ENCODE measurements around the gene LY6G5C.
A peak's percentile ranks its signal among the peaks of the same experiment; 100 is the strongest.

Gene LY6G5C

DNA sequence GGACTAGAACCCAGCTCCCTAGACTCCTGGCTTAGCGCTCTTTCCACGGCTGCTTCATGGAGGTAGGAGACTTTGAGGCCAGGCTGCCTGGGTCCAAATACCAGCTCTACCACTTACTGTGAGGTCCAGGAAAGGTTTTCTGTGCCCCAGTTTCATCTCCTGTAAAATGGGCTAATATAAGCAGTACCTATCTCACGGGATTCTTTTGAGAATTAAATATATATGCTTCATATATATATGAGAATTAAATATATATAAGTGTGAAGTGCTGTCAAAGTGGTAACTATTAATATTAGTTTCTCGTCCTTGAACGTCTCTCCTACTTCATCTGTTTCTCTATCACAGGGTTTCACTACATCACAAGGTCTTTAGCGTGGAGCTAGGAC, 10.2 kb upstream of the LY6G5C start:
- no peak for DNase-seq (ENCODE audit: low read depth)

DNA sequence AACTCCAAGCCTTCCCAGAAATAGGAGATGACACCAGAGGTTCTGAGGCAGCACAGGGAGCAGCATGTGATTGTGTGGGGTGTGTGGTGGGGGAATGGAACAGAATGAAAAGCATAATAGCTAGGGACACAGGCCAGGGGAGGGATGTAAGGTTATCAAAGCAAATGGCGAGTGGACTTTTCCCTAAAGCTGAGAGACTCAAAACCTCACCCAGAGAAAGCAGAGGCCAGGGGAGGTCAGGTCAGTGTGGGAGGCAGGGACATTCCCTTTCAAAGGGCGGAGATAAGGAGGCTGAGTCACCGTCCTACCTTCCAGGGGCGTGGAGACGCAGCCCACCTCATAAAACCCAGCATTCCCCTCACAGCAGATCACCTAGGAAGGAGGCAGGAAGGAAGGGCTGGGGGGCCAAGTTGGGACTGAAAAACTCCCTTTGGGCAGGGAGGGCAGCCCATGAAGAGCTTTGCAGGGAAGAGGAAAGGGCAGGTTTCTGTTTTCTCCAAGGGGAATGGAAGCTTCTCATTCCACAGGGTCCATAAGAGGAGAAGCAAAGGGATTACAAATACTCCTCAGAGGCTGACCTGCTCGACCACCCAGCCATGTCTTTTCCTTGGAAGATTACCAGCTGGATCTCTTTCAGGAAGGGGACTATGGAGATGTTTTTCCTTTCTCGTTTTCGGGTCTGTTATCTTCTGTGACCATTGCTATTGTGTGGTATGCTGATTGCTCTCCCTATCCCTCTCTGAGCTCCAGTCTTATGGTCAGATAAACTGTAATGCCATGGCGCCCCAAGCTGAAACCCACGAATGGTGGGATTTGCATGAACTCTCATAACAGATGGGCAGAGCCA, 9.6 kb upstream of the LY6G5C start:
- DNase-seq (ENCODE audit: low read depth), result no peak

DNA sequence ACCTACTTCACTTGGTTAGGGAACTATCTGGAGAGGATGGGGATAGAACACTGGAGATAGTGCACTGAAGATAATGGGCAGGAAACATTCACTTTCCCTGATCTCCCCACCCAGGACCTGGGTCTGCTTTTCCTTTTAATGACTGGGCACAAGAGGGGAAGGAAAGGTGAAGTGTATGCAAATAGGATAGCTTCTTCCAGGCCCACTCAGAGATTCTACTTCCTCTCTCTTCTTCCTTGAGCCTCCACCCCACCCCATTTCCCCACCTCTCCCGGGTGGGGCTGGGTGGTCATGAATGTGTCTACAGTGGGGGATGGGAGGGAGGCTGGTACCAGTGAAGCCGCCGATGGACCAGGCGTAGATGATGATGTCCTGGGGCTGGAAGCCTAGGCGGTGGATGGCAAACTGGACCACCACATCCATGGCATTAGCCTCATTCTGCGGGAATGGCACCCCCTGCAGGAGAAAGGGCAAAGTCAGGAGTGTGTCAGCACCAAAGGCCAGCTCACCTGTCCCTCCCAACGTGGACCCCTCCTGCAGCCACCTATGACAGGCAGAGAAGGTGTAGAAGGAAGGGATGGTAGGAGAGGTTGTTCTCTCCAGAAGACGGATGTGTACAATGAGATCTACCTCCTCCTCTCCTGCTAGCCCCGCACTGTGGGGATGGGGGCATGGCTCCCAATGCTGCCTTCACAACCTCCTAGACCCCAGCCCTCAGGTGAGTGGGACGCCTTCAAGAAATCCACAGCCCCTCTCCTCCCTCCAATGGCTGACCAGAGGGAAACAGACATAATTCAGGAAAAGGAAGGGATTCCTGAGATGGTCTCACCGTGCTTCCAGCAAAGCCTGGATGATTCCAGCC, 8.6 kb upstream of the LY6G5C start:
- no peak for DNase-seq (ENCODE audit: low read depth)

DNA sequence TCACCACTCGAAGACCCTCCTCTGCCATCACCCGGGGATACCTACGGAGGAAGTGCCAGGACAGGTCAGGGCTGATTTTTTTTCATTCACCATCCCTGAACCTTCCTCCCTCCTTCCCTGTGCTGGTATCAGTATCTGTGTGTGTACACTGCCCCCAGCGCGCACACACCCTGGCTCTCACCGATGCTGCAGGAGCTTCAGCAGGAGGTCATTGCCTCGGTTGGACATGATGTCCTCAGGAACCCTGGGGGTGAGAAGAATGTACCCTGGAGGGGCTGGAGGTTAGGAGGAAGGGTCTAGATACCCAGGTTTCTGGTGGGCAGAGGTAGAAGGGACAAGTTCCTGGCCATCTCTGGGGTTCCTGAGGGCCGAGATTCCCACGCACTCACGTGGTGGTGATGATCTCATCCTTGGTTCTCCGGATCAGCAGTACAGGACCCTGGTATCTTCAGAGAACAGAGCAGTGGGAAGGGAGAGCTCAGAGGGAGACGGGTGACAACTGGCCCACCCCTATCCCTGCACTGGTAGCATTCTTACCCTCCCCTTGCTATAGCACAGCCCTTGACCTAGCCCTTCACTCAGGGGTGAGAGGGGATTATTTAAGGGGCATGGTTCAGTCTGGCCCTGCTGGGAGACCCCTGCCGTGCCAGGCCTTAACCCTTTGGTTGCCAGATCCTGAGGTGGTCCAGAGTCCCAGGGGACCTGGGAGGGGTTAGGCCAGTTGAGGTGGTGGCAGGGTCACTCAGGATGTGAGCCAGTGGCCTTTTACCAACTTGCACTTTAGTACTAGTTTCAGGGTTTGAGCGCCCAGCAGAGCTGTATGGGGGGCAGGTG, 7.2 kb upstream of the LY6G5C start:
- DNase-seq (ENCODE audit: low read depth), result no peak

DNA sequence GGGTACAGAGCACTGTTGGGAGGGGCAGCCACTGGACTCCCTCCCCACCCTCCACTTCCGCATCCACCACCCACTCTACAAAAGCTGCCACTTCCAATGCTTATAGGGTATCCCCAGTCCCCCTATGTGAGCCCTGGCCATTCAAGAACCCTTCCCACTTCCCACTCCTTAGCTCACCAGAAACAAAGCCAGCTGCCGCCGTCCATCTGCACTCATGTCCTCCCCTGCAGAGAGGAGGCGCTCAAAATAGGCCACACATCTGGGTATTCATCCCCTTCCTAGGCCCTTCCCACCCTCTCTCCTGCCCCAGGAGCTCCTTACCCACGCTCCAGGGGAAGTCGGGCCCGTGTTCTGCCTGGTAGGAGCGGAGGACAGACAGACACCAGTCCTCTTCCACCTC, 6.5 kb upstream of the LY6G5C start:
- no peak for DNase-seq (ENCODE audit: low read depth)

DNA sequence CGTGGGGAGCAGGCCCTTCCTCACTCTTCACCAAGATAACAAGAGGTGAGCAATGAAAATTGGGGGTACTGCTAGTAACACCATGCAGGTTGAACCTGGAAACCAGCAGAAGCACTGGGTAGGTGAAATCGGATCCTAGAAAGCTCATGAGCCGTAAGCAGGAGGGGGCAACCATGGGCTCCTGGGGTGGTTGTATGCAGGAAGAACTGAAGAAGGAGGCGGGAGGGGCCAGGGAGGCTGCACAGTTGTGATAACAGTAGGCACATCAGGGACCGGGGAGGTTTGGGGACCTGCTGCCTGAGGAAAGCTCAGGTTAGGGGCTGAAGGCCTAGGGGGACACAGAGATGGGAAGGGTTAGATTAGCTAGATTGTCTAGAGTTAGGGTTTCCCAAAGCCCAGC, 5.6 kb upstream of the LY6G5C start:
- DNase-seq (ENCODE audit: low read depth), result no peak

DNA sequence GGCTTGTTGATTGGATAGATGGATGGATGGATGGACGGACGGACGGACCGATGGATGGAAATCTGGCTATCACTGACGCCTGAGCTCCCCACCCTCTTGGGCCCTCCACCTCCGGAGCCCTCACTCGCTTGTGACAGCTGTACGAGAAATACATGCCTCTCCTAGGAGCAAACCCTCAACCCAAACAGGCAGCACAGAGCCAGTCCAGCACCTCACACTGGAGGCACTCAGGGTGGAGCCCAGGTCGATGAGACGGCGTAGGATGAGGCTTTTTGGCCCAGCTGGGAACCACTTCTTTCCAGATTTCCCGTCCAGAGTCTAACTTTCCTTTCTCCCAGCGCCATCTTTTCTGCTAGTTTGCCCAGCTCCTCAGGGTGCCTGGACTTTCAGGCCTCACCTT, 2.7 kb upstream of the LY6G5C start:
- DNase-seq (ENCODE audit: low read depth), result no peak

DNA sequence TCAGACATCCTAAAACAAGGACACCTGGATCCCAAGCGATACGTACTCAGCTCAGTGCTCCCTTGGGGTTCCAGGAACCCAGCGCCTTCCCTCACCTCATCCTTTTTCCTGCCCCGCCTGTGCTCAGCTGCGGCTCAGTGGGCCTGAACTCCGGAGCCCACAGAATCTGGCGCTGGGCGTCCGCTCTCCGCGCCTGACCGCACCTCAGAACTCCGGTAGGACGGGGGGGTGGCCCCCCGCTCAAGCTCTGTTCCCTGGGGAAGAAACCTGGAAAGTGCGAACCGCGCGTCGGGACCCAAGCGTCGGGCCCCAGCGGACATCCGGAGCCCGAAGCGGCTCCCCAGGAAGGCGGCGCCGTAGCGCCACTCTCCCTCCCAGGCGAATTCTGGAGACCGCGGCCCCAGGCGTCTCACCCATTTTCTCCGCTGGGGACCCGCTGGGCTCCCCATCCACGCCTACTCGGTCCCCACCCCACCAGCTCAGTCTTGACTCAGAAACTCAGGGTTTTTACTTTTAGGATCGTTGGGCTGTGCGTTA, 336 bp upstream of the LY6G5C start:
- DNase-seq (ENCODE audit: low read depth), result no peak

DNA sequence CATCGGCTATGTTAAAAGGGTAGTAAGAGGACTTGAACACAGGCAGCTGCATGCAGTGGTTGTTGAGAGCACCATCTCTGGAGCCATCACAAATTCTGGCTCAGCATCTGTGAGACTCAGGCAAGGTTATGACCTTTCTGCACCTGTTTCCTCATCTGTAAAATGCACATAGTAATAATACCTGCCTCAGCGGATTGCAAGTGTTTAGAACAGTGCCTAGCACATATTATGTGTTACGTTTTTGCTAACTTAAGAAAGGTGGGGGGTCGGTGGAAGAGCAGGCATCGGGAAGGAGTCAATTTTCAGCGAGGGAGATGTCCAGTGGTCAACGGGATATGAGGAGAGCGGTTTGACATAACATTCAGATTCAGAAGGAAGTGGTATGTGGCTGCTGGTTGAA, 2.9 kb downstream of the LY6G5C start:
- no peak for DNase-seq (ENCODE audit: low read depth)

DNA sequence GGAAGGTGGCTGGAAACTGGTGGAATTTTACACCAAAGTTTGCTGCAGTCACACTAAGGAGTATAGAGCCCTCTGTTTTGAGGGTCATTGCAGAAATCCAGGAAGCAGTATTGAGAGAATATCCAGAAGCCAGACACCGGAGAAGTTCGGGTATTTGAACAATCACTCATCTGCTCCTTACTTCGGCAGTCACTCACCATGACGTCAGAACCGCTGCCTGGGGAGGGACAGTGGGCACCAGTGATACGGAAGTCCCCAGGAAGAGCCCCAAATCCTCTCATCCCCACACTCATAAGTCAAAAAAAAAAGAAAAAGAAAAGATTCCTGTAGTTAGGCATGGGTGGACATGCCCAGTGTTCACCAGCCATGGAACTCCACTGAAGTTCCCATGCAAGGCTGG, 4.0 kb downstream of the LY6G5C start:
- DNase-seq (ENCODE audit: low read depth), result no peak

DNA sequence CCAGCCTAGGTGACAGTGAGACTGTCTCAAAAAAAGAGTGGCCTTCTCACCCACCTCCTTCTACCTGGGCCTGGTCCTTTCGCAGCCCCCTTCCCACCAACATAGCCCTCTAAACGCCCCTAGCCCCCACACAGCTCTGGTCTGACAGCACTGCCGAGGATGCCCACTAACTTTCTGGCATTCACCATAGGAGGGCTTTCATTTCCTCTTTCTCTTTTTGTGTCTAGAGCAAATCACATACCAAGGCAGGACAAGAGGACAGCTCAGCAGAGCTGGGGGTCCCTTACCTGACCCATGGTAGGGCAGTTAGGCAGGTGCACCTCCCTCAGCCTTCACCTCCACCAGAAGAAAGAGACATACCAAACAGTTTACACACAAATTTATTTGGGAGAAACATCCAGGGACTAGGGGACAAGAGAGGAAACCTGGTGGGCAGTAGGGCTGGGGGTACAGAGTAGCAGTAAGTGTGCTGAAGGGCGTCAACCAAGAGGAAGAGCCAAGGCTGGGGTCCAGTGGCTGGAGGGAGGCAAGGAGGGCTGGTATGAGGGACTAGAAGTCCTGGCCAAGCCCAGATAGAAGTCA, 4.5 kb downstream of the LY6G5C start:
- no peak for DNase-seq (ENCODE audit: low read depth)

DNA sequence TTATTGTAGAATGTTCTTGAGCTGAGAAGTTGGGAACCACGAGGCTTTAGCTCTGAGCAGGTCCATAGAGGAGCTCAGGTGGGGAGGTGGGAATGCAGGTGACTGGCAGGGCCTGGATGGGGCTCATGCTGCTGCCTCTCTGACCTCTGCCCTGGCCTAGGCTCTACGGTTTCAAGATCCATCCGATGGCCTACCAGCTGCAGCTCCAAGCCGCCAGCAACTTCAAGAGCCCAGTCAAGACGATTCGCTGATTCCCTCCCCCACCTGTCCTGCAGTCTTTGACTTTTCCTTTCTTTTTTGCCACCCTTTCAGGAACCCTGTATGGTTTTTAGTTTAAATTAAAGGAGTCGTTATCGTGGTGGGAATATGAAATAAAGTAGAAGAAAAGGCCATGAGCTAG, 11.2 kb downstream of the LY6G5C start, which contains the start of gene LY6G5B:
LY6G5B (plus strand) TSS at position 301 of the 400 bp plus-strand sequence. CDS start 975 bp downstream, outside the sequence.
- DNase-seq (ENCODE audit: low read depth), result no peak

DNA sequence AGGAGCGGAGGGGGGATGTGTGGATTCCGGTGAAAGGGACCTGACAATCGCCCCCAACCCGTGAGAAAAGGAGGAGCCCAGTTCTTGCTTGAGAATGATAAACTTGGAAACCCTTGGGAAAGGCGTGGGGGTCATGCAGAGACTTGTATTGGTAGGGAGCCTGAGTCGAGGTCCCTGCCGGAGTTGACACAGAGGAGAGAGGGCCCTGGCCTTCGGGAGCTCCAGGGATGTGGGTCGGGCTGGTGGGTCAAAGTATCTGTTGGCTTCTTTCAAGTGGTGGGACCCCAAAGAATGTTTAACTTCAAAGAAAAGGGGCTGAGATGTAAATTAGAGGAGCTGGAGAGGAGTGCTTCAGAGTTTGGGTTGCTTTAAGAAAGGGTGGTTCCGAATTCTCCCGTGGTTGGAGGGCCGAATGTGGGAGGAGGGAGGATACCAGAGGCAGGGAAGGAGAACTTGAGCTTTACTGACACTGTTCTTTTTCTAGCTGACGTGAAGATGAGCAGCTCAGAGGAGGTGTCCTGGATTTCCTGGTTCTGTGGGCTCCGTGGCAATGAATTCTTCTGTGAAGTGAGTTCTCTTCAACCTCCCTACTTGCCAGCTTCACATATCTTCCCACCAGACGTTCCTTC, 14.4 kb downstream of the LY6G5C start:
- no peak for DNase-seq (ENCODE audit: low read depth)

DNA sequence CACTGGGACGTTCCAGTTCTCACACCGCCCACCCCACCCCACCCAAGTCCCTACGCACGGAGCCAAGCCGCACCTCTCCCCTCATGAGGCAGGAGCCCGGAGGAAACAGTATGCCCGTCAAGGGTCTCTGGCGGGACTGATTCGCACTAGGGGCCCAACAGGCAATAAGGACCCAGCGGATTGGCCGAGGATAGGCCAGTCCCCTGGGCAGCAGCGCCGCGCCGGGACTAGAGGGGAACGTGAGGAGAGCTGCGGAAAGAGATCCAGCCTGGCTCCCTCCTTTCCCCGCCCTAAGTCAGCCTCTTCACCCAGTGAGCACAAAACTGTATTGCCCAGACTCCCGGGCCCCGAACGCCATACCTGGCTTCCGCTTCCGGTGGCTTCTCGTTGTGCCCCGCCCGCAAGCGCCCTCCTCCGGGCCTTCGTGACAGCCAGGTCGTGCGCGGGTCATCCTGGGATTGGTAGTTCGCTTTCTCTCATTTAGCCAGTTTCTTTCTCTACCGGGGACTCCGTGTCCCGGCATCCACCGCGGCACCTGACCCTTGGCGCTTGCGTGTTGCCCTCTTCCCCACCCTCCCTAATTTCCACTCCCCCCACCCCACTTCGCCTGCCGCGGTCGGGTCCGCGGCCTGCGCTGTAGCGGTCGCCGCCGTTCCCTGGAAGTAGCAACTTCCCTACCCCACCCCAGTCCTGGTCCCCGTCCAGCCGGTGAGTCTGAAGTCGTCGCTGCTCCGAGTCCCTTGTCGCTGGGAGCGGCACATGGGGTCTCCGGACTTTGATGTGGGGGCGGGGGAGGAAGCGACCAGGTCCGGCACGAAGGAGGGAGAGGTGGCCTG, 15.1 kb downstream of the LY6G5C start, which contains the start of gene CSNK2B:
CSNK2B (plus strand) TSS at position 580 of the 836 bp plus-strand sequence. CDS start 752 bp downstream, outside the sequence.
- DNase-seq (ENCODE audit: low read depth), result peak; percentile 98

DNA sequence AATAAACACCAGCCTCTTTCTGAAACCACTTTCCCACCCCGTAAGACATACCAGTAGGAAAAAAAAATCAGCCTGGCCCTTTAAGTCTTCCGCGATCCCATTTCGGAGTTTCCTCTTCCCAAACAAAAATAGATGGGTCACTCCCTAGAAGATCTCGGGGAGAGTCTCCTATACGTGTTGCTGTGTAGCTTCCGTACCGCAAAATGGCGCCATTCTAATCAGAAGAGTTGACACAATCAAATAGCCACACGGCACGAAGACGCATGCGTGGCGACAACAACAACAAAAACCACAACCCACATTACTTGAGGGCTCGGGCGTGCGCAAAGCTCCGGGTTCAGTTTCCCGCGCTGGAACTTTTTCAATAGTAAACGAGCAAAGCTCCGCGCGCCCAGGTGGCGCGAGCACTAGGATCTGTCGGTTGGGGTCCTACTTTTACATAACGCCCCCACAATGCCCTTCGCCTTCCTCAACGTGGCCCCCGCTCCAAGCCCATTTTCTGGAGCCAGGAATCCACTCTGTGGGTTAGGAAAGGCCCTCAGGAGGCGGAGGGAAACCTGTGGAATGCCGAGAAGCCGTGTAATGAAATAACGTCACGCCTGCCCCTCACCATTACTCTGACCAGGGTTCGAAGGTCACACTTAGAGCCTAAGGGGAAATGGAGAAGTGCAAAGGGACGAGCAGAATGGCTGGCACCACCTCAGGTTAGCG, 15.9 kb downstream of the LY6G5C start, which contains the start of gene GPANK1:
GPANK1 (minus strand) TSS at position 208 of the 711 bp plus-strand sequence. CDS start 519 bp downstream, outside the sequence.
- peak; percentile 85 for DNase-seq (ENCODE audit: low read depth)

DNA sequence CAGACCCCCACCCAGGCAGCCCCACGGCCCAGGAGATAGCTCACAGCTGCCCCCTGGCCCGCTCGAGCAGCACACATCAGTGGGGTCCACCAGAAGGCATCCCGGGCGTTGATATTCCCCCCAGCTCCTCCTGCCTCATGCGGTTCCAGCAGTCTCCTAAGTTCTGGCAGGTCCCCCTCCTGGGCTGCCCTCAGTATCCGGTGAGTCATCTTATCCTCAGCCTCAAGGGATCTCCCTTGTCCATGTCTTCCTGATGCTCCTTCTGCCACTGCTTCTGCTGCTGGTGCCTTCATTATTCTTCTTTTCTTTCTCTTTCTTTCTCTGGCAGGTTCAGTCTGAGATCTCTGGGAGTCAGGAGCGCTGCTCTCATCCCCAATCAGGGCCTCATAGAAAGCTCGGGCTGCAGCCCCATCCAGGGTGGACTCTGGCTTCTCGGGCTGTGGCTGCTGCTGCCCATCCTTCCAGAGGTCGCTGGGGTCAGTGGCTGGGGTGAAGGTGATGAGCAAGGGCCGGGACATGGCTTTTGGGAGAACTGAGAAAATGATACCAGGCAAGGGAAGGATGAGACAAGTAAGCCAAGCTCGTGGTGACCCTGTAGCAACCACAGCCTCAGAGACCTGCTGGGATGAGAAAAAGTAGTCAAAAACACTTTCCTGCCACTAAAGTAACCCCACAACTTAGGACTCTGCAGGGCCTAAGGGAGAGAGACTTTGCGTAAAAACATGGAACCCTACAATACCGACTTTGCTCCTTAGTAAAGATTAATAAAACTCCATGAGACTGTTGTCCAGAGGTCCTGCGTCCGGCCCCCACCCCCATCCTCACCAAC, 16.7 kb downstream of the LY6G5C start:
- DNase-seq (ENCODE audit: low read depth), result no peak

DNA sequence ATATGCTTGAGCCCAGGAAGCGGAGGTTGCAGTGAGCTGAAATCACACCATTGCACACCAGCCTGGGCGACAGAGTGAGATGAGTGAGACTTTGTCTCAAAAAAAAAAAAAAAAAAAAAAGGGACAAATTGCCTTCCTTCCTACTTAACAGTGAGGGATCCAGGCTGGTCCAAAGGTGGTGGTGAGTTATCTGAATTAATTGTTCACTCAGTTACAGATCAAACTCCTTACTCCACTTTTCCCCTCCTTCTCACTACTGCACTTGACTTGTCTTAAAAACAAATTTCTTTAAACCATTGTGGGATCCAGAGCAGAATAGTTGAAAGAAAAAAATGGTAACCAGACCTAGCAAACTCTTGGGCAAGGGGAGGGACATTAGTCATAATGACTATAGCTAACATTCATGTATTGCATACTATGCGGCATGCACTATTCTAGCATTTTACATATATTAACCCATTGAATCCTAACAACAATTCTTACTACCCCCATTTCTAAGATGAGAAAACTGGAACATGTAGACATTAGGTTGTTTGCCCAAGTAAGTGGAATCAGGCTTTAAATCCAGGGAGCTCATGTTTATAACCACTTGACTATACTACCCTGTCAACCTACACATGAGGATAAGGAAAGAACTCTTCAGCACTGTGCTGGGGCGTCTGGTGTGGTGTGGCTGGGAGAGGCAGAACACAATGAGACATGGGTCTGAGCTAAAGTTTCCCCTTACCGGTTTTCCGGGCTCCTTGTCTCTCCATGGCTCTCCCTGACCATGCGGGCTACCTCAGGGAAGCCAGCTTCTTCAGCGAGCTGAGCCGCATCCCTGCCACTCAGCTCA, 17.5 kb downstream of the LY6G5C start:
- no peak for DNase-seq (ENCODE audit: low read depth)

All from T-helper 22 cell (primary cell).